Loucy (cell line): ENCODE data around the gene CAMKMT.
"Not testable (repeated sequence)": the region's sequence is repeated elsewhere in the genome, so short reads cannot be mapped to it uniquely, and the experiment has no call there.

Experiments used
- CTCF ChIP-seq: fragments of 200-600 bp; sonication (generic); conservative IDR thresholded peaks from 2 replicates; pipeline ENCODE4 v1.5.1; 2014; ENCODE audit warnings: mild to moderate bottlenecking, antibody characterized with exemption, low read length
- EZH2phosphoT487 ChIP-seq: fragments of 200-600 bp; IDR thresholded peaks from 2 replicates; pipeline ENCODE4 v1.6.1; 2018; ENCODE audit warnings: antibody characterized with exemption, mild to moderate bottlenecking, moderate library complexity, borderline replicate concordance

GRCh38 chr2:44385226-44385625, 23.5 kb downstream of the CAMKMT start:
- TF ChIP-seq CTCF, EZH2phosphoT487: not testable (repeated sequence)
